ENCODE results near the gene ST3GAL4.

The ST3GAL4 gene

DNA sequence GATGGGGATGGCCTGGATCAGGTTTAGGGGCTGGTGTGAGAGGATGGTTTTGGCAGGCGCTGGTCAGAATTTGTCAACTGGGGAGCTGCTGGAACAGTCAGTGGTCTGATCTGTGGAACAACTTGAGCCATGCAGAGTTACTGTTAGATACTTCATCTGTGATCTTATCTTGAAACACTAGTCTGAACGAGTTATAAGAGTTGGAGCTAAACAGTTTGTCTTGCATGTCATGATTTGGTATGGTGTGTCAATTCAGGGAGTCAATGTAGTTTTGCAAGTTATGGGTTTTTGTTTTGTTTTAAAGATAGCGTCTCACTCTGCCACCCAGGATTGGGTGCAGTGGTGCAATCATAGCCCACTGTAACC, 54.1 kb downstream of the ST3GAL4 start:
- DNase-seq, result no peak

- DNase-seq, result no peak
These were observed 55.2 kb downstream of the ST3GAL4 start for GRCh38 chr11:126410649-126411048.

GRCh38 chr11:126411971-126412381, 56.5 kb downstream of the ST3GAL4 start:
- DNase-seq, result no peak

GRCh38 chr11:126413426-126413825, 57.9 kb downstream of the ST3GAL4 start:
- DNase-seq, result no peak

DNA sequence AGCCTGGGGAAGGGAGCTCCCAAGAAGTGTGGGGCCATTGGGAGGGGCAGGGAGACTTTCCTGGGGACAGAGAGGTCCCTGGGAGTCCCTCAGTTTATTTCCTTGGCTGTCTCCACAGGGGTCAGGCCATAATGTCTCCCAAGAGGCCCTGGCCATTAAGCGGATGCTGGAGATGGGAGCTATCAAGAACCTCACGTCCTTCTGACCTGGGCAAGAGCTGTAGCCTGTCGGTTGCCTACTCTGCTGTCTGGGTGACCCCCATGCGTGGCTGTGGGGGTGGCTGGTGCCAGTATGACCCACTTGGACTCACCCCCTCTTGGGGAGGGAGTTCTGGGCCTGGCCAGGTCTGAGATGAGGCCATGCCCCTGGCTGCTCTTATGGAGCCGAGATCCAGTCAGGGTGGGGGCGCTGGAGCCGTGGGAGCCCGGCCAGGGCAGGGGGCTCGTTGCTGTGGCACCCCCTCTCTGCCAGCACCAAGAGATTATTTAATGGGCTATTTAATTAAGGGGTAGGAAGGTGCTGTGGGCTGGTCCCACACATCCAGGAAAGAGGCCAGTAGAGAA, 58.4 kb downstream of the ST3GAL4 start:
- no peak for DNase-seq

DNA sequence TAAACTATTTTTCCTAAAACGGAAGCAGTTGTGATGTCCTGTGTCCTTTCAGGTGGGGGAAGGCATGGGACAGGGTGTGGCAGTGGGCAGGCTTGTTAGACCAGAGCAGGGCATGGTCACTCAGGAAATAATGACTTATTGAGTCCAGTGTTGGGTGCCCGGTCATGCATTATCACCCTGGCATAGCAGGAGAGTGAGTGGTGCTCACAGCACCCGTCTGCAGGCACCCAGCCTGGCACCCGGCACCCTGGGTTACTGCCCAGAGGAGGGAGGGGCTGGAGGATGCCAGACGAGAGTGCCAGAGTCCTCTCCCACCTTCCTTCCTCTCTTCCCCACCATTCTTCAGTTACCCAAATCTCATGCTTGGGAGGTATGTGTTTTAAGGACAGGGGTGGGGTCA, 59.1 kb downstream of the ST3GAL4 start:
- DNase-seq, result no peak

DNA sequence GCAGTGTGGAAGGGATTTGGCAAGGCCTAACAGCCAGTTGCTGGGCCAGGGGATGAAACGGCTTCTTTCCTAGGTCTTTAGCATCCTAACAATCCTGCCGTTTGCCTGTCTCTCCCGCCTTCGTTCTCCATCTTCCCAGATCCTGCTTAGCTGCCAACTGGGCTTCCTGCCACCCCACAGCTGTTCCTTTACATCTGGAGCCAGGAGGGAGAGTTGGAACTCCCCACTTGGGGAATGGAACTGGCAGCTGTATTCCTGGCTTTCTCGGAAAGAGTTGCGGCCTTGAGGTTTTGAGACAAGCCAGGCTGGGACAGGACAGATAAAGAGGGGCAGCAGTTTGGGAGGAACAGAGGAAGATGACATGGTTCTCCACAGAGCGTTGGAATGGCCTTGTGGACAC, 59.6 kb downstream of the ST3GAL4 start:
- DNase-seq, result no peak

DNA sequence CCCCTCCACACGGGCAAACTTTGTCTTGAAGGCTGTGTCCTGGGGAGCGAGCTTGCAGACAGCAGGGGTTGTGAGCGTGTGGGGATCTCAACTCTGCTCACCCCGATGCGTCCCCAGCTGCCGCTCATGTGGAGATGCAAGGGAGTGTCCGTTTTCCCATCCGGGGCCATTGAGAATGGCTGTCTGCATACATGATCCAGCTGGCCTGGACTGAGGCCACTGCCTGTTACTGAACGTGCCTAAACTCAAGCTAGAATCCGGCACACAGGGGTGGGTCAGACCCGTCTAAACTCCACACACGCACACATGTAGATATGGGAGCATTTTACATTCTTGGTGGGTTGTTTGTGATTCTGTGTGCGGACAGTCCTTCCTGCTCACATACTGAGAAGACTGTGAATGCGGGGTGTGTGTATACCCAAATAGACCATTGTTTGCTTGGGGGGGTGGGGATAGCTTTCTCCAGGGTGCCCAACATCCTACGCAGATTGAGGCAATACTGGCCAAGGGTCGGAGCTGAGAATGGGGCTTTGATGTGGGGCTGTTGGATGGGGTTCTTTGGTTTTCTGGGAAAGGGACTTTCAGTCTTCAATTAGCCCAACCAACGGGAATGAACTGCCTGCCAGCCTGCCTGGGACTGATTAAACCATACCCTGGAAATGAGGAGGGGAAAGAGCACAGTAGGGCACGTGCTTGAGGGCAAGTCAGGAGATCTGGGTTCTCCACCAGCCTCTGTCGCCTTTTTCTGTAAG, 60.4 kb downstream of the ST3GAL4 start:
- no peak for DNase-seq

GRCh38 chr11:126416542-126417090, 61.1 kb downstream of the ST3GAL4 start:
- DNase-seq, result peak; percentile 29

GRCh38 chr11:126417091-126417862, 61.8 kb downstream of the ST3GAL4 start:
- DNase-seq, result no peak

DNA sequence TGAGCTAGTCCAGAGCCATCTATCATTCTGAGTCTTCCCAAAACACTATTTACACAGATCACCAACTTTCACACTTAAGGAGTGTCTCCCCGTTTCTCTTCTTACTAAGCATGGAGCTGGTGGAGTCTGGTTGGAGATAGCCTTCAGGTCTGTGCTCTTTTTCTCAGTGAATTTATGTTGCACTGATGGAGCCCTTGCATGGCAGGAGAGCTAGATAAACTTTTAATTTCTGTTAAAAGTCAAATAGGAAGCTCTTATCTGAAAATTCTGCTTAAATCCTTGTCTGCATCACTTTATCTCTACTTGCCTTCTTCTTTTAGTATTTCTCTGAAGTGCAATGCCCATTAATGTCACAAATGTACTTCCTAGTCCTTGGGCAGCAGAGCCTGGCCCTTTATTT, 63.4 kb downstream of the ST3GAL4 start:
- DNase-seq, result no peak

- no peak for DNase-seq
These were observed 64.6 kb downstream of the ST3GAL4 start for GRCh38 chr11:126419801-126420697.

DNA sequence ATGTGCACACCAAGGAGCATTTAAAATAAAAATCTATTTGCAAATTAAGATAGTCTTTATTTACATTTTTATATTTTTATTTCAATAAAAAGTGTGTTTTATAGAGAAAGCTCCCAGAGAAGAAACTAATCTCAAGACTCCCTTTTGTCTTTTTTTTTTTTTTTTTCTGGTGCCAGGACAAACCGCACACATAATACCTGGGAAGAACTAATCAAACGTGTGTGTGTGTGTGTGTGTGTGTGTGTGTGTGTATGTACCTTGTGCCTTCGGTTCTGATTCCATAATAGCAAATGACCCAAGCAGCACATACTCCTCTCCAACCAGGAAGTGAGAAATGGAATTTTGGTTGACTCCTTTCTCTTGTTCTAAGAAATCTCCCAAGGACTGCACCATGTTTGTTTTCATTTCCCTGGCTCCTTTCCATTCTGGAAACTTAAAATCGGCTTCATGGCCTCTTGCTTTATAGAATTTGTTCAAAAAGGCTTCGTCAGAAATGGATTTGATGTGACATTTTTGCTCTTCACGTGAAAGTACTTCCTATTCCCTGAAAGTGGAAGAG, 65.3 kb downstream of the ST3GAL4 start:
- no peak for DNase-seq

GRCh38 chr11:126421271-126421671, 65.8 kb downstream of the ST3GAL4 start:
- no peak for DNase-seq

DNA sequence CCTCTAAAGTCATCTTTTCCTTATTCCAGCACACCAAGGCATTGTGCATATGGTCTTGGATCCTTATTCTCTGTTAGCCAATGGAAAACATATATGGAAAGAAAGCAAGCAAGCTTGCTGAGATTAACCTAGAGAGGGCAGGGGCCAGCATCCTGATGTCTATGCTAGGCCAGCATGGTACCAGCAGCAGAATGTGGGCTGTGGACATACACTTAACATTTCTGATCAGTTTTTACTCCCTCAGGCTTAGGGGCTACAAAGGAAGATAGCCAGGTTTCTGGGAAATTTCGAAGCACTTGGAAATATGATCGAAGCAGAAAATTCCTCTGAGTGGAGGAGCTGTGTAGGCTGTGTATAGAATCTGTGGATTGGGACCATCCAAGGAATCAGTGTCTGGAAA, 67.0 kb downstream of the ST3GAL4 start:
- DNase-seq, result no peak

GRCh38 chr11:126423154-126423553, 67.7 kb downstream of the ST3GAL4 start:
- DNase-seq, result no peak

DNA sequence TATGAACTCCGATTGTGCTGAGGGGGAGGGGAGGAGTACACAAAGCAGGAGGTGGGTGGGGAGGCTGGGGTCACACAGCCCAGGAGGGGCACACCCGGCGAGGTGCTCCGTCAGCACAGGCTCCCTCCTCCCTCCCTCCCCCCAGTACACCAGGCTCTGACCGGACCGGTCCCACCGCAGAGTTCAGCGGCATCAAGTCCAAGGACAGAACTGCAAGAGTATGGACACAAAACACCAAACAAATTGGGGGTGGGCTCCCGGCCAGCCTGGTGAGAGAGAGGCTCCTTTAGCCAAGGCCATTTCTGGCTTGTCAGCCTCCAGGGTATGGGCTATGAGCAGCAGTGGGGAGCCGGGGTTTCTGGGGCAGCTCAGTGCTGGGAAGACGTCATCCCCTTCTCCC, 68.3 kb downstream of the ST3GAL4 start:
- DNase-seq, result no peak

DNA sequence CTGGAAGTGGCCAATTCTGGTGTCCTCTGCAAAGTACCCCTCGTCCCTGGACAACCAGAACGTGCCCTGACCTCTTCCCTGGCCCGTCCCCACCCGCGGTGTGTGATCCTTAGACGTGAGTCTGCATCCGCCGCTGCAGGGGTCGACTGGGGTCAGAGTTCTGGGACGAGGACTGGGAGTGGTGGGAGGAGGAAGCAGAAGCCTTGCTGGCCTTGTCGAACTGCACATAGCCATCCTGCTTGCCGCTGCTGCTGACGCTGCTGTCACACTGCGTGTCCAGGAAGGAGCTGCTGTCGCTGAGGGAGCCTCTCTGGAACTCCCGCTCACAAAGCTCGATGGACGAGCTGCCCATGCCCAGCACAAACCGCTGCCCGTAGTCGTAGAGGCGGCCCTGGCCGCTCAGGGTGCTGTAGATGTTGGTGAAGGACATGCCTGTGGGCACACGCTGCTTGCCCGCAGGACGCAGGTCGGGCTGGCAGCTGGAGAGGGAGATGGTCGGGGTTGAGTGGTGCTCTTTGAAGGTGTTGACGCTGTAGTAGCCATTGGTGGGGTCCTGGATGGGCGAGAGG, 69.1 kb downstream of the ST3GAL4 start:
- DNase-seq, result no peak

DNA sequence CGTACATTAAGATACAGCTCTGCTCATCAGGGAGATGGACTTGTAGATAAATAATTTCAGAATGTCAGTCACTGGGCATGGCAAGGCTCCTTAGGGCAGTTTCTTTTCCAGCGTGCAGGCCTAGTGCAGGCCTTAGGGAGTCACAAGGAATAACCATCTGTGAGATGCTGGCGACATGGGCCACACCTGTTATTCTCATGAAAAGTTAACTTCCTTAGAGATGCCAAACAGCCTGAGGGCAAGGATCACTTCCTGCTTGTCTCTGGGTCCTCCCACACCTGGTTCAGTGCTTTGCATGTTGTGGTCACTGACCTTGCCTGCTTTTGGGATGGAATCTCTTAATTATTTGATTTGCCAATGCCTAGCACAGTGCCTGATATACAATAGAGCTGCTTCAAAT, 70.6 kb downstream of the ST3GAL4 start:
- DNase-seq, result no peak

GRCh38 chr11:126426820-126427749, 71.6 kb downstream of the ST3GAL4 start:
- no peak for DNase-seq

Data from SHP77 treated with DMSO at 0.1 percent for 48 hours (cell line).